K562 (cell line): ENCODE measurements around the gene RRP7A. TPM values are rescaled to one million over a fixed set of nuclear protein-coding genes. Genes with fewer than 3 reads are reported as not detected.

Source experiments
- ATF7 ChIP-seq: fragments of 450-650 bp; IDR thresholded peaks from 2 replicates; pipeline ENCODE4 v1.7.1; 2014; ENCODE audit warnings: mild to moderate bottlenecking, moderate library complexity
- BHLHE40 ChIP-seq: IDR thresholded peaks from 2 replicates; pipeline ENCODE4 v1.6.1; 2011; ENCODE audit warnings: low read length, improper control_type of control experiment
- BRD9 ChIP-seq: fragments of 450-650 bp; IDR thresholded peaks from 2 replicates; pipeline ENCODE4 v1.6.1; 2018; ENCODE audit warnings: low read depth; ENCODE audit not compliant: partially characterized antibody
- CBFA2T2 ChIP-seq: fragments of 450-650 bp; conservative IDR thresholded peaks from 2 replicates; pipeline ENCODE4 v1.6.1; 2017; ENCODE audit warnings: mild to moderate bottlenecking
- ETS1 ChIP-seq: conservative IDR thresholded peaks from 2 replicates; pipeline ENCODE4 v1.6.1; 2011; ENCODE audit warnings: low read depth, mild to moderate bottlenecking, low read length; ENCODE audit not compliant: control insufficient read depth
- ETV6 ChIP-seq, 3 experiments: fragments of 150-350 bp in 1 of 3; sonication (generic) in 1 of 3; formaldehyde crosslinking in 1 of 3; IDR thresholded peaks; 2 replicates each; pipeline versions ENCODE4 v1.6.1 to v1.8.0; 2014 to 2022; ENCODE audit warnings: borderline replicate concordance in 2 of 3, low read depth in 2 of 3, antibody characterized with exemption in 1 of 3, low read length in 1 of 3, mild to moderate bottlenecking in 1 of 3, missing genetic modification reagents in 1 of 3
- HDAC1 ChIP-seq, 2 experiments: fragments of 450-650 bp; IDR thresholded peaks; 2 replicates each; pipeline ENCODE4 v1.6.1; 2016 to 2017; ENCODE audit warnings: inconsistent platforms in 1 of 2, mild to moderate bottlenecking in 1 of 2, moderate library complexity in 1 of 2
- KLF1 ChIP-seq: fragments of 450-650 bp; IDR thresholded peaks from 2 replicates; pipeline ENCODE4 v1.6.1; 2016; ENCODE audit warnings: missing genetic modification characterization, missing compliant biosample characterization
- KLF6 ChIP-seq: fragments of 250-450 bp; sonication (Bioruptor Pico); IDR thresholded peaks from 2 replicates; pipeline ENCODE4 v1.4.0; 2020; ENCODE audit warnings: mild to moderate bottlenecking, moderate library complexity, borderline replicate concordance
- NRF1 ChIP-seq, 2 experiments: fragments of 450-650 bp; IDR thresholded peaks in 1 of 2; conservative IDR thresholded peaks in 1 of 2; 2 replicates each; pipeline ENCODE4 v1.6.1; 2014; ENCODE audit warnings: mild to moderate bottlenecking in 2 of 2
- RCOR1 ChIP-seq, 2 experiments: IDR thresholded peaks; 2 replicates each; pipeline ENCODE4 v1.6.1; 2012; ENCODE audit warnings: low read depth in 2 of 2, low read length in 2 of 2, borderline replicate concordance in 1 of 2, improper control_type of control experiment in 1 of 2
- SRSF1 ChIP-seq: fragments of 200-400 bp; formaldehyde crosslinking; IDR thresholded peaks from 2 replicates; pipeline ENCODE4 v1.6.1; 2017; ENCODE audit warnings: mild to moderate bottlenecking, low read depth, low read length, moderate library complexity
- TAL1 ChIP-seq: fragments of 450-650 bp; IDR thresholded peaks from 2 replicates; pipeline ENCODE4 v1.6.1; 2016; ENCODE audit warnings: mild to moderate bottlenecking
- THRA ChIP-seq: fragments of 450-650 bp; IDR thresholded peaks from 2 replicates; pipeline ENCODE4 v1.6.1; 2017; ENCODE audit warnings: mild to moderate bottlenecking, moderate library complexity
- ZBTB11 ChIP-seq, 3 experiments: fragments of 200-800 bp in 1 of 3; fragments of 250-450 bp in 1 of 3; fragments of 450-650 bp in 1 of 3; sonication (Bioruptor Pico) in 1 of 3; sonication (Bioruptor generic) in 1 of 3; formaldehyde crosslinking in 1 of 3; IDR thresholded peaks; 2 replicates each; pipeline versions ENCODE4 v1.6.1 to v1.8.0; 2016 to 2022; ENCODE audit warnings: mild to moderate bottlenecking in 2 of 3, missing genetic modification characterization in 2 of 3, missing compliant biosample characterization in 1 of 3, moderate library complexity in 1 of 3
- ZFP36 ChIP-seq: fragments of 150-350 bp; IDR thresholded peaks from 2 replicates; pipeline ENCODE4 v1.6.1; 2018; ENCODE audit warnings: low read length, low read depth; ENCODE audit not compliant: partially characterized antibody
- ZKSCAN3 ChIP-seq: fragments of 250-450 bp; sonication (Bioruptor Pico); IDR thresholded peaks from 2 replicates; pipeline ENCODE4 v1.4.0; 2020
- ZNF3 ChIP-seq: fragments of 250-450 bp; sonication (Bioruptor Pico); IDR thresholded peaks from 2 replicates; pipeline ENCODE4 v1.5.0; 2021; ENCODE audit warnings: mild to moderate bottlenecking, moderate library complexity
- ZNF316 ChIP-seq: fragments of 450-650 bp; IDR thresholded peaks from 2 replicates; pipeline ENCODE4 v1.6.1; 2016
- ZNF586 ChIP-seq: fragments of 450-650 bp; formaldehyde crosslinking; conservative IDR thresholded peaks from 2 replicates; pipeline ENCODE4 v1.4.0; 2020; ENCODE audit warnings: mild to moderate bottlenecking, moderate library complexity
- polyA plus RNA-seq, 8 experiments: library from polyadenylated mRNA; depleted of rRNA in 4 of 8; stranded (reverse) in 5 of 8; unstranded in 3 of 8; fragments of >200 nt; fragmentation: Nextera tagmentation in 2 of 8; fragmentation: Illumina TruSeq in 1 of 8; extraction: Ambion mirVana in 2 of 8; extraction: Trizol in 1 of 8; gene quantifications; 2 replicates each; pipeline versions ENCODE4 v1.2.1 to v1.2.3, GENCODE V29; 2011 to 2014; ENCODE audit warnings: inconsistent platforms in 1 of 8, missing spikeins in 1 of 8
- total RNA-seq, 7 experiments: library from RNA; depleted of rRNA in 6 of 7; stranded (reverse); fragments of >200 nt in 6 of 7; fragmentation: Illumina TruSeq in 2 of 7; extraction: Trizol in 2 of 7; gene quantifications; 2 replicates each; pipeline versions ENCODE4 v1.2.1 to v1.2.3, GENCODE V29; 2011 to 2021; ENCODE audit warnings: low replicate concordance in 1 of 7

Gene RRP7A
- total and polyA plus RNA-seq, 9 of the 15 experiments (the other 6 are each of a cell fraction or from before 2014, with no cell fraction given) = 3.4 to 74.1 (median 40.3) TPM

- TF ChIP-seq ATF7 (peak; percentile 20; the same call in 1 of the 2 replicates), ZNF586 (CRISPR knock-in tag) (no peak), ETV6 (IDR thresholded peaks at IDR 0.05; ENCODE audit: borderline replicate concordance in 1 of 2, low read depth in 2 of 2, low read length in 1 of 2) (no peak), ETV6 (CRISPR knock-in tag; IDR thresholded peaks at IDR 0.05; ENCODE audit: borderline replicate concordance) (no peak), ZNF316 (no peak), ZNF3 (no peak), SRSF1 (no peak), BRD9 (no peak), BHLHE40 (peak; percentile 51), CBFA2T2 (no peak), NRF1 (conservative IDR thresholded peaks at IDR 0.05 in 1 of 2, IDR thresholded peaks at IDR 0.05 in 1 of 2) (peak; percentile 68 to 73), ZFP36 (no peak), HDAC1 (IDR thresholded peaks at IDR 0.05) (peak in 1 of 2 experiments; percentile 64; a peak in 2 of 4 replicates), ZBTB11 (CRISPR knock-in tag; IDR thresholded peaks at IDR 0.05) (no peak), ZKSCAN3 (no peak), ETS1 (0 out of 2 replicates have a peak, but pooled peaks have one; percentile 52), TAL1 (no peak), RCOR1 (IDR thresholded peaks at IDR 0.05; ENCODE audit: borderline replicate concordance in 1 of 2, low read depth in 2 of 2, low read length in 2 of 2) (no peak; a peak in 1 of 4 replicates), KLF6 (CRISPR knock-in tag) (no peak), KLF1 (no peak), THRA (no peak)
Measured at GRCh38 chr22:42553475-42554361, 34.1 kb upstream of the RRP7A start, which contains the start of gene SERHL2 (continued).
